ENCODE measurements around the gene APBA2.
A peak's percentile ranks its signal among the peaks of the same experiment; 100 is the strongest.

Gene APBA2

GRCh38 chr15:29135309-29135657 is 249.5 kb downstream of the APBA2 start:
- no peak overlapping the region for H3K4me3 ChIP-seq (ENCODE audit: insufficient read depth in 1 of 2, low read depth in 1 of 2, low read length in 2 of 2)
- no peaks in the 10 kb centered on the region for H3K9me3 ChIP-seq (ENCODE audit: control insufficient read depth, low read length)
- peaks cover 0 to 4% of the 10 kb centered on the region in 2 experiments for H3K36me3 ChIP-seq (ENCODE audit: control insufficient read depth in 1 of 2, insufficient read depth in 2 of 2, low read depth in 1 of 2, low read length in 2 of 2)
- H2BK120ac ChIP-seq (ENCODE audit: low read depth, low read length), result no peak overlapping the region
- no peak overlapping the region for H3K4me2 ChIP-seq (ENCODE audit: low read length, poor library complexity, severe bottlenecking)
- no peak overlapping the region for H3K14ac ChIP-seq (ENCODE audit: low read length in 2 of 2)
- no peak overlapping the region for H2AK5ac ChIP-seq (ENCODE audit: low read length, severe bottlenecking)
- peaks cover 15% of the 10 kb centered on the region for H3K4me1 ChIP-seq (ENCODE audit: control insufficient read depth, insufficient read depth, low read depth, low read length)
- H3K27me3 ChIP-seq (ENCODE audit: control insufficient read depth in 1 of 2, insufficient read depth in 1 of 2, low read length in 2 of 2), result peaks cover 0 to 41% of the 10 kb centered on the region in 2 experiments
- no peak overlapping the region for H3K18ac ChIP-seq (ENCODE audit: low read depth in 1 of 2, low read length in 2 of 2)
- no peak overlapping the region for H2BK12ac ChIP-seq (ENCODE audit: low read length in 2 of 2)
- H2AFZ ChIP-seq (ENCODE audit: low read depth, low read length), result no peak overlapping the region
- H3K23ac ChIP-seq (ENCODE audit: low read length in 2 of 2), result no peak overlapping the region
- 73% methylated on average over 6 of the region's 6 CpGs for WGBS
- no peak overlapping the region for H2BK15ac ChIP-seq (ENCODE audit: low read depth, poor library complexity, severe bottlenecking)
- no peak for DNase-seq
- no peak overlapping the region for H4K8ac ChIP-seq (ENCODE audit: low read length)
- no peak overlapping the region for H3K27ac ChIP-seq (ENCODE audit: low read length, poor library complexity, severe bottlenecking)
- H3K9ac ChIP-seq (ENCODE audit: low read length), result no peak overlapping the region
- H3K79me1 ChIP-seq (replicated peaks; ENCODE audit: low read length, poor library complexity, severe bottlenecking), result no peaks in the 10 kb centered on the region
- no peak overlapping the region for H3K4ac ChIP-seq (ENCODE audit: low read depth in 1 of 2, low read length in 2 of 2)
- no peak overlapping the region for H4K91ac ChIP-seq (ENCODE audit: low read length)
- H2BK5ac ChIP-seq (ENCODE audit: low read depth, low read length, poor library complexity, severe bottlenecking), result no peak overlapping the region

GRCh38 chr15:29135702-29136646 is 250.2 kb downstream of the APBA2 start:
- H3K4me2 ChIP-seq (ENCODE audit: low read length, poor library complexity, severe bottlenecking), result no peak overlapping the region
- H3K36me3 ChIP-seq (ENCODE audit: control insufficient read depth in 1 of 2, insufficient read depth in 2 of 2, low read depth in 1 of 2, low read length in 2 of 2), result peaks cover 0 to 4% of the 10 kb centered on the region in 2 experiments
- H3K14ac ChIP-seq (ENCODE audit: low read length in 2 of 2), result no peak overlapping the region
- H4K91ac ChIP-seq (ENCODE audit: low read length), result no peak overlapping the region
- H3K4me3 ChIP-seq (ENCODE audit: insufficient read depth in 1 of 2, low read depth in 1 of 2, low read length in 2 of 2), result no peak overlapping the region
- H3K23ac ChIP-seq (ENCODE audit: low read length in 2 of 2), result no peak overlapping the region
- H4K8ac ChIP-seq (ENCODE audit: low read length), result no peak overlapping the region
- H3K9ac ChIP-seq (ENCODE audit: low read length), result no peak overlapping the region
- no peak overlapping the region for H2BK120ac ChIP-seq (ENCODE audit: low read depth, low read length)
- H2AK5ac ChIP-seq (ENCODE audit: low read length, severe bottlenecking), result no peak overlapping the region
- no peak for DNase-seq
- H3K18ac ChIP-seq (ENCODE audit: low read depth in 1 of 2, low read length in 2 of 2), result no peak overlapping the region
- H3K79me1 ChIP-seq (replicated peaks; ENCODE audit: low read length, poor library complexity, severe bottlenecking), result no peaks in the 10 kb centered on the region
- H3K27ac ChIP-seq (ENCODE audit: low read length, poor library complexity, severe bottlenecking), result no peak overlapping the region
- peaks cover 22% of the 10 kb centered on the region for H3K4me1 ChIP-seq (ENCODE audit: control insufficient read depth, insufficient read depth, low read depth, low read length)
- no peak overlapping the region for H2BK15ac ChIP-seq (ENCODE audit: low read depth, poor library complexity, severe bottlenecking)
- no peak overlapping the region for H2BK12ac ChIP-seq (ENCODE audit: low read length in 2 of 2)
- no peak overlapping the region for H3K4ac ChIP-seq (ENCODE audit: low read depth in 1 of 2, low read length in 2 of 2)
- H2AFZ ChIP-seq (ENCODE audit: low read depth, low read length), result no peak overlapping the region
- peaks cover 0 to 41% of the 10 kb centered on the region in 2 experiments for H3K27me3 ChIP-seq (ENCODE audit: control insufficient read depth in 1 of 2, insufficient read depth in 1 of 2, low read length in 2 of 2)
- 87% methylated on average over 31 of the region's 31 CpGs for WGBS
- no peaks in the 10 kb centered on the region for H3K9me3 ChIP-seq (ENCODE audit: control insufficient read depth, low read length)
- H2BK5ac ChIP-seq (ENCODE audit: low read depth, low read length, poor library complexity, severe bottlenecking), result no peak overlapping the region

- no peak overlapping the region for H3K4me2 ChIP-seq (ENCODE audit: low read length, poor library complexity, severe bottlenecking)
- no peaks in the 10 kb centered on the region for H3K9me3 ChIP-seq (ENCODE audit: control insufficient read depth, low read length)
- no peak overlapping the region for H2BK15ac ChIP-seq (ENCODE audit: low read depth, poor library complexity, severe bottlenecking)
- no peak overlapping the region for H2AK5ac ChIP-seq (ENCODE audit: low read length, severe bottlenecking)
- H3K23ac ChIP-seq (ENCODE audit: low read length in 2 of 2), result no peak overlapping the region
- no peak overlapping the region for H3K27ac ChIP-seq (ENCODE audit: low read length, poor library complexity, severe bottlenecking)
- no peak for DNase-seq
- no peak overlapping the region for H3K18ac ChIP-seq (ENCODE audit: low read depth in 1 of 2, low read length in 2 of 2)
- H3K14ac ChIP-seq (ENCODE audit: low read length in 2 of 2), result peak overlapping the region in 1 of 2 experiments; percentile 71
- WGBS, result 88% methylated on average over 6 of the region's 6 CpGs
- no peak overlapping the region for H3K4ac ChIP-seq (ENCODE audit: low read depth in 1 of 2, low read length in 2 of 2)
- peaks cover 0 to 4% of the 10 kb centered on the region in 2 experiments for H3K36me3 ChIP-seq (ENCODE audit: control insufficient read depth in 1 of 2, insufficient read depth in 2 of 2, low read depth in 1 of 2, low read length in 2 of 2)
- H3K9ac ChIP-seq (ENCODE audit: low read length), result no peak overlapping the region
- H3K79me1 ChIP-seq (replicated peaks; ENCODE audit: low read length, poor library complexity, severe bottlenecking), result no peaks in the 10 kb centered on the region
- no peak overlapping the region for H4K8ac ChIP-seq (ENCODE audit: low read length)
- no peak overlapping the region for H4K91ac ChIP-seq (ENCODE audit: low read length)
- H3K4me3 ChIP-seq (ENCODE audit: insufficient read depth in 1 of 2, low read depth in 1 of 2, low read length in 2 of 2), result no peak overlapping the region
- H3K4me1 ChIP-seq (ENCODE audit: control insufficient read depth, insufficient read depth, low read depth, low read length), result peaks cover 33% of the 10 kb centered on the region
- H2AFZ ChIP-seq (ENCODE audit: low read depth, low read length), result no peak overlapping the region
- H3K27me3 ChIP-seq (ENCODE audit: control insufficient read depth in 1 of 2, insufficient read depth in 1 of 2, low read length in 2 of 2), result peaks cover 0 to 48% of the 10 kb centered on the region in 2 experiments
- no peak overlapping the region for H2BK5ac ChIP-seq (ENCODE audit: low read depth, low read length, poor library complexity, severe bottlenecking)
- H2BK12ac ChIP-seq (ENCODE audit: low read length in 2 of 2), result no peak overlapping the region
- no peak overlapping the region for H2BK120ac ChIP-seq (ENCODE audit: low read depth, low read length)
These were observed 252.5 kb downstream of the APBA2 start for GRCh38 chr15:29138260-29138659.

DNA sequence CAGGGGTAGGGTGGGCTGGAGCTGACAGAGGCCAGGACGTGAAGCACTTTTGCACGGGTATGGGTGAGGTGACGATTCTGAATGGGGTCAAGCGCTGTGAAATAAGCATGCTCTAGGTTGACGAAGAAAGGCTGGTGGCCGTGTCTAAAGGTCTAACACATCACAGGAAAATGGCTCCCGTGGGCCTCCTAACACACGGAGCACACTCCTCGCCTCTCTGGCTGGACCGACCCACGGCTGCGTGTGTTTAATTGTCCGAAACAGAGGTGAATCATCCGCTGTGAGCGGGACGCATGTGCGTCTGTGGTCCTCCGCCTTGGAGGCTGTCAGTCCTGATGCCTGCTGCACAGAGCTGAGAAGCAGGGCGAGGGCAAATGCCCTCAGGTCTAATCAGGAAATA is 253.3 kb downstream of the APBA2 start:
- Histone ChIP-seq H2AK5ac (ENCODE audit: low read length, severe bottlenecking) (no peak overlapping the region), H3K27me3 (ENCODE audit: control insufficient read depth in 1 of 2, insufficient read depth in 1 of 2, low read length in 2 of 2) (peaks cover 0 to 50% of the 10 kb centered on the region in 2 experiments), H3K4me1 (ENCODE audit: control insufficient read depth, insufficient read depth, low read depth, low read length) (peaks cover 35% of the 10 kb centered on the region), H4K91ac (ENCODE audit: low read length) (no peak overlapping the region), H2BK15ac (ENCODE audit: low read depth, poor library complexity, severe bottlenecking) (no peak overlapping the region), H4K8ac (ENCODE audit: low read length) (no peak overlapping the region), H2AFZ (ENCODE audit: low read depth, low read length) (no peak overlapping the region), H3K14ac (ENCODE audit: low read length in 2 of 2) (no peak overlapping the region), H3K9me3 (ENCODE audit: control insufficient read depth, low read length) (no peaks in the 10 kb centered on the region), H3K4ac (ENCODE audit: low read depth in 1 of 2, low read length in 2 of 2) (no peak overlapping the region), H3K18ac (ENCODE audit: low read depth in 1 of 2, low read length in 2 of 2) (no peak overlapping the region), H2BK12ac (ENCODE audit: low read length in 2 of 2) (no peak overlapping the region), H3K27ac (ENCODE audit: low read length, poor library complexity, severe bottlenecking) (no peak overlapping the region), H3K79me1 (replicated peaks; ENCODE audit: low read length, poor library complexity, severe bottlenecking) (no peaks in the 10 kb centered on the region), H2BK120ac (ENCODE audit: low read depth, low read length) (no peak overlapping the region), H3K9ac (ENCODE audit: low read length) (no peak overlapping the region), H2BK5ac (ENCODE audit: low read depth, low read length, poor library complexity, severe bottlenecking) (no peak overlapping the region), H3K23ac (ENCODE audit: low read length in 2 of 2) (no peak overlapping the region), H3K4me3 (ENCODE audit: insufficient read depth in 1 of 2, low read depth in 1 of 2, low read length in 2 of 2) (no peak overlapping the region), H3K36me3 (ENCODE audit: control insufficient read depth in 1 of 2, insufficient read depth in 2 of 2, low read depth in 1 of 2, low read length in 2 of 2) (peaks cover 0 to 4% of the 10 kb centered on the region in 2 experiments), H3K4me2 (ENCODE audit: low read length, poor library complexity, severe bottlenecking) (no peak overlapping the region)
- DNase-seq, result no peak
- 82% methylated on average over 18 of the region's 19 CpGs for WGBS
